AG10803 (cell line): ENCODE measurements around the gene DCLK2.

Experiments used
- DNase-seq: peaks from one replicate; pipeline ENCODE4 v3.0.0; 2010; ENCODE audit warnings: low read depth
- H3K4me3 ChIP-seq: 2 replicates; pipeline ENCODE4 v1.5.1; 2011; ENCODE audit warnings: mild to moderate bottlenecking, low read length, control low read depth
- TF ChIP-seq, protein P1 (sequence below): conservative IDR thresholded peaks from 2 replicates; pipeline ENCODE4 v1.5.1; 2011; ENCODE audit warnings: mild to moderate bottlenecking, low read length, control low read depth, inconsistent platforms

DCLK2 gene

DNA sequence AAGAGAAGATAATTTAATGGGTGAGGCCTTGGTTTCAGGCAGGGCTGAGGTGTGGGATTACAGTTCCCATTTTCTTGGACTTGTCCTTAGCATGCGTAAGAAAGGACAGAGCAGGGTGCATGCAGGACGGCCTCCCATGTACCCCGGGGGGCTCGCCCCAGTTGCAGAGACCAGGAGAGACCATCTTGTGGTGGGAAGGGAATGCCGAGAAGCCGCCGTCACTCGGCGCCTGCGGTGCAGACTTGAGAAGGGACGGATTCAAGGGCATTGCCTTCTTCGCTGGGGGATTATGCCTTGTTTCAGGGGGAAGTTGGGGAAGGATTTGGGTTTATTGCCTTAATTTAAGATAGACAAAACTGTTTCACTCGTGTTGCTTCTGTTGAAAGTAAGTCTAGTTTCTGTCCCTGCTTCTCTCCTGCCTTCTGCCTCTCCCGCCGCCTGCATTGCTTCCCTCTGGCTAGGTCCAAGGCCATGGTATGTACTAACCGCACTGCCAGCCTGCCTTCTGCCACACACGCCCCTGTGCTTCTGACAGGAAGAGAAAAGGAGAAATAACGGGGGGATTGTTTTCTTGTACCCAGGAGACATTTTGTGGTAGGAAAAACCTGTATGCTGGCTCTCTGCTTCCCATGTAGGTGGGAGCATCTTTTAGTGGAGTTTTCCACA is 175.9 kb downstream of the DCLK2 start:
- H3K4me3 ChIP-seq, result no peak overlapping the region
- no peak for DNase-seq
- TF ChIP-seq, protein P1, sequence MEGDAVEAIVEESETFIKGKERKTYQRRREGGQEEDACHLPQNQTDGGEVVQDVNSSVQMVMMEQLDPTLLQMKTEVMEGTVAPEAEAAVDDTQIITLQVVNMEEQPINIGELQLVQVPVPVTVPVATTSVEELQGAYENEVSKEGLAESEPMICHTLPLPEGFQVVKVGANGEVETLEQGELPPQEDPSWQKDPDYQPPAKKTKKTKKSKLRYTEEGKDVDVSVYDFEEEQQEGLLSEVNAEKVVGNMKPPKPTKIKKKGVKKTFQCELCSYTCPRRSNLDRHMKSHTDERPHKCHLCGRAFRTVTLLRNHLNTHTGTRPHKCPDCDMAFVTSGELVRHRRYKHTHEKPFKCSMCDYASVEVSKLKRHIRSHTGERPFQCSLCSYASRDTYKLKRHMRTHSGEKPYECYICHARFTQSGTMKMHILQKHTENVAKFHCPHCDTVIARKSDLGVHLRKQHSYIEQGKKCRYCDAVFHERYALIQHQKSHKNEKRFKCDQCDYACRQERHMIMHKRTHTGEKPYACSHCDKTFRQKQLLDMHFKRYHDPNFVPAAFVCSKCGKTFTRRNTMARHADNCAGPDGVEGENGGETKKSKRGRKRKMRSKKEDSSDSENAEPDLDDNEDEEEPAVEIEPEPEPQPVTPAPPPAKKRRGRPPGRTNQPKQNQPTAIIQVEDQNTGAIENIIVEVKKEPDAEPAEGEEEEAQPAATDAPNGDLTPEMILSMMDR, result no peak

DNA sequence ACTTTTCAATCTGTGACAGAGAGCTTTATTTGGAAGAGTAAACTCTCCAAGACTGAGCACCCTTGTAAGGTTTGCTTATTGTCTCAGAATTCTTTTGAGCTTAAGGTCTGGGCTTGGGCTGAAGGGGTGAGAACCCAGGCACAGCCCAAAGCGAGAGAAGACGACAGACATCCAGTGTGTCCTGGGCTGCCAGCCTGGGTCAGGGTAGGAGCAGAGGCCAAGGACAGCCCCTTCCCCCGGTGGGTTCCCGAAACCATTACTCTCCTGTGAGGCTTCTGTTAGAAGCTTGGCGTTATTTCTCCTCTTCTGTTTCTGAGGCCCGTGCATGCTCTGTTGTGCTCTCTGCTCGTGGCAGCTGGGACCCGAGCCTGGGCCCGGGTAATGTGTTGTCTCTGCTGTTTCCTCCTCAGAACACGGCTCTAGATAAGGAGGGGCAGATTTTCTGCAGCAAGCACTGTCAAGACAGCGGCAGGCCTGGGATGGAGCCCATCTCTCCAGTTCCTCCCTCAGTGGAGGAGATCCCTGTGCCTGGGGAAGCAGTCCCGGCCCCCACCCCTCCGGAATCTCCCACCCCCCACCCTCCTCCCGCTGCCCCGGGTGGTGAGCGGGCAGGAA is 177.5 kb downstream of the DCLK2 start:
- no peak for DNase-seq
- TF ChIP-seq, protein P1, result no peak
- H3K4me3 ChIP-seq, result no peak overlapping the region

DNA sequence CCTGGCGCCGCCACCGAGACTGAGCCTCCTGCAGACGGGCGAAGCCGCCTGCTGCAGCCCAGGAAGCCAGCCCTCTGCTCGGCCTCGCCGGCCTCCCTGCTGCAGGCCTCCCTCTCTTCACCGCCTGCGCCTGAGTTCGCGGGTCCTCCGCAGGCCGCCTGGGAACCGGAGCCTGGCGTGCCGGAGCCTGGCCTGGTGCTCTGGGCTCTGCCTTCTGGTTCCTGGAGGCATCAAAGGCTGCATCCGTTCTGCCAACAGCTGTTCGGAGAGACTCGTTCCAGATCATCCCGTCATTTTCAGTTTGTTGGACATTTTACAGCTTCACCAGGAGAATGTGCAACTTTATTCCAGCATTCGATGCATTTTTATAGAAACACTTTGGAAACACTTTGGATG is 178.0 kb downstream of the DCLK2 start:
- DNase-seq, result no peak
- H3K4me3 ChIP-seq, result no peak overlapping the region
- TF ChIP-seq, protein P1, result no peak

DNA sequence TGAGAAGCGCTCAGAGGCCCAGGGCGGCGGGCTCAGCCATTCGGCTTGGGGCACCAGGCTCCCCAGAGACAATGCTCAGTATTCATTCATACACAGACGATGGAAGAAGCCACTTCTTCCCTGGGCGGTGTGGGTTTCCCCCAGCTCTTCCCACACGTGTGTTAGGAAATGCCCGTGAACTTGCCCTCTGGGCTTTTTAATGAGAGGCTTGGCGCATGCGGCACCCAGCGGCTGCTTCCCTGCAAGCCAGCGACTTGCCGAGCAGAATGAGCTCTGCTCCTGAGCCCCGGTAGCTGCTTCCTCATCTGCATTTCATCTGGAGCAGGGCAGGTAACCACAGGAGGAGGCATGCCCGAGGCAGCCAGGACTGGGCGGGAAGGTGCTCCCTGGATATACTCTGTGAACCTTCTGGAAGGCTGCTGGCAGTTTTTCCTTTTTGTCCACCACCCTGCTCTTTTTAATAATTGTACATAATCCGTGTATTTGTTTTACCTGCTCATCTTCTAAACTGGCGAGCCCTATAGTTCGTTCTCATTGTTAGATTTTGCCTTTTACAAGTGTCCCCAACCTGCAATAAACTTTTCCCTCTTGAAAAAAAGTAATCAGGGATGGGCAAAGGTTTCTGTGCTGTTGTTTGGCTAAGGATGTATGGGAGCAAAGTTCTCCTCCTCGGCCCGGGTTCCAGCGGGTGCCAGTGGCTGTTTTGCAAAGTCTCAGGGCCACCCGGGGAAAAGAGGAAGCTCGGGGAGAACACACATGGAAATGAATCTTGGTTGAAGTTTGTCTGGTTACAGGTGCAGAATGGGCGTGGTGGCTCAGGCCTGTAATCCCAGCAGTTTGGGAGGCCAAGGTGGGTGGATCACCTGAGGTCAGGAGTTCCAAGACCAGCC is 178.8 kb downstream of the DCLK2 start:
- TF ChIP-seq, protein P1, result no peak
- DNase-seq, result no peak
- H3K4me3 ChIP-seq, result no peak overlapping the region

DNA sequence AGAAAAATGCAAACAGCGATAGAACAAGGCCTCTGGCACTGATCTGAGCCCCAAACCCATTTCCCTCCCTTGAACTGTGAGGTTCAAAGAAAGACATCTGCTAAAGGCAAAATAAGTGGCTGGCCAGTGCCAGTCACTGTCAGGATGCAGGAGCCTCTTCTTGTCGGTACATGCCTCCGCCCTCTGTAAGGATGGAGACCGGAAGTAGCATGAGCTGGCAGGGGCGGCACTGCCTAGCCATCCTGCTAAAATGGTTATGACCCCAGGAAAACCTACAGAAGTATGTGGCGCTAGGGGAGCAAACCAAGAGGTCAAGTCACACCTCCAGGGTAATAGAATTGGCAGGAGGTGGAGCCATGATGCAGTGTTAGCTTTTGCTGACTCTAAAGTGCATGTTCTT is 180.3 kb downstream of the DCLK2 start:
- TF ChIP-seq, protein P1, result no peak
- DNase-seq, result no peak
- H3K4me3 ChIP-seq, result no peak overlapping the region

DNA sequence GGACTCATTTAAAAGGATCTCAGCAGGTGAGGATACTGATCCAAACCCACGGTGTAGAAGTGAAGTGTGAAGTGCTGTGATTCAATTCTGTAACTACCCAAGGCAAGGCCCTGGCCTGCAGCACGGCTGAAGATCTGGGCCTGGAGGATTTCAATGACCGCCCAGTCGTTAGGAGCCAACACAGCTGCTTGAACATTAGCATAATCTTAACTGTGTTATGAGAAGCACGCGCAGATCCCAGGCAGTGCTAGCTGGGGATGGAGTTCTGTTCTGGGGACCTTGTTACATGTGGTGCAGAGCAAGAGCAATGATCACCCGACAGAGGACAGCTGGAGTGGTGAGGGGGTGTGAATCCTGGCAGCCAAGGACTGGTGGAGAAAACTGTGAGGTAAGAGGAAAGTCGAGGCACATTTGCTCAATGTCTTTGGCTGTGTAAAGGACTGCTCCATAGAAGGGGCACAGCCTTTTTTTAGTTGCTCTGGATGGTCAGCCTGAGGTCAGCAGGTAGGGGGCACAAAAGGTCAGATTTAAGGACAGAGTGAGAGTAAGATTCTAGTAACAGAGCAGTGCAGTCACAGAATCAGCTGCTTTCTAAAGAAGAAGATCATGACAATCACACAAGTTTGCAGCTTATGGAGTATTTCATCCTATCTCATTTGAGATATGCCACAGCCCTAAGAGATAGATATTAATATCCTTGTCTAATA is 181.8 kb downstream of the DCLK2 start:
- H3K4me3 ChIP-seq, result no peak overlapping the region
- no peak for DNase-seq
- TF ChIP-seq, protein P1, result no peak
